A549 (cell line): ENCODE data around the gene TWF1. TPM values are rescaled to one million over a fixed set of nuclear protein-coding genes. Genes with fewer than 3 reads are reported as not detected.

Source experiments
- ATAC-seq, 2 experiments: fragments of 200-7000 bp in 1 of 2; fragments of >200 bp in 1 of 2; cut with Nextera tagmentation in 1 of 2; cut with Tn5 transposase in 1 of 2; 3 replicates each; pipeline versions ENCODE4 v1.8.0 to v1.9.1; 2018 to 2020; ENCODE audit warnings: mild to moderate bottlenecking in 1 of 2, moderate library complexity in 1 of 2
- CTCF ChIA-PET: fragments of 300-600 bp; sonication (Branson Sonifier 250); formaldehyde crosslinking; extraction: SDS; loops from one replicate; lab custom pipeline; 2021; ENCODE audit warnings: antibody characterized with exemption, inconsistent platforms; lab: Yijun Ruan, JAX
- POLR2A ChIA-PET: fragments of 350-600 bp; formaldehyde crosslinking; extraction: SDS; loops from one replicate; lab custom pipeline; 2021; ENCODE audit warnings: antibody characterized with exemption, inconsistent platforms; lab: Yijun Ruan, JAX
- DNase-seq, 2 experiments: peaks; one replicate each; pipeline versions ENCODE4 v3.0.0 to v3.0.0-alpha.2; 2011 to 2016; ENCODE audit warnings: low read depth in 1 of 2, low spot score in 1 of 2
- FAIRE-seq: peaks from 2 replicates; lab custom pipeline; 2011; peaks lifted over from hg19 to GRCh38; lab: Jason Lieb, UNC
- H3K27ac ChIP-seq, 2 experiments: fragments of >200 bp; sonication (Bioruptor Twin); formaldehyde crosslinking; 3 replicates each; pipeline ENCODE4 v1.5.1; 2016 to 2017
- H3K4me1 ChIP-seq: fragments of >200 bp; sonication (Bioruptor Twin); formaldehyde crosslinking; 3 replicates; pipeline ENCODE4 v1.6.1; 2016
- H3K4me2 ChIP-seq: fragments of >200 bp; sonication (Bioruptor Twin); formaldehyde crosslinking; 3 replicates; pipeline ENCODE4 v1.6.1; 2016
- H3K4me3 ChIP-seq: fragments of >200 bp; sonication (Bioruptor Twin); formaldehyde crosslinking; 3 replicates; pipeline ENCODE4 v1.5.1; 2016
- H3K9me3 ChIP-seq: fragments of >200 bp; sonication (Bioruptor Twin); formaldehyde crosslinking; 3 replicates; pipeline ENCODE4 v1.6.1; 2016
- EHF ChIP-seq: fragments of 250-450 bp; sonication (Bioruptor Pico); IDR thresholded peaks from 2 replicates; pipeline ENCODE4 v1.5.0; 2020; ENCODE audit warnings: mild to moderate bottlenecking
- FOSB ChIP-seq: fragments of 250-450 bp; sonication (Bioruptor Pico); IDR thresholded peaks from 2 replicates; pipeline ENCODE4 v1.5.0; 2020; ENCODE audit warnings: mild to moderate bottlenecking, moderate library complexity
- FOSL2 ChIP-seq, 2 experiments: fragments of 450-650 bp in 1 of 2; fragments of >200 bp in 1 of 2; sonication (Bioruptor Twin) in 1 of 2; formaldehyde crosslinking; IDR thresholded peaks; 2 replicates each; pipeline versions ENCODE4 v1.5.0 to v1.6.1; 2016 to 2020; ENCODE audit warnings: mild to moderate bottlenecking in 1 of 2, moderate library complexity in 1 of 2
- HDAC2 ChIP-seq: fragments of 200-600 bp; sonication (generic); IDR thresholded peaks from 2 replicates; pipeline ENCODE4 v1.6.1; 2016
- HES2 ChIP-seq: fragments of >200 bp; sonication (Bioruptor Twin); formaldehyde crosslinking; IDR thresholded peaks from 2 replicates; pipeline ENCODE4 v1.6.1; 2016
- HMGXB4 ChIP-seq: fragments of 250-450 bp; sonication (Bioruptor Pico); IDR thresholded peaks from 2 replicates; pipeline ENCODE4 v1.5.0; 2021; ENCODE audit warnings: mild to moderate bottlenecking, moderate library complexity, borderline replicate concordance
- HOXA7 ChIP-seq: fragments of 250-450 bp; sonication (Bioruptor Pico); IDR thresholded peaks from 2 replicates; pipeline ENCODE4 v1.5.0; 2020; ENCODE audit warnings: mild to moderate bottlenecking, moderate library complexity
- JUNB ChIP-seq: fragments of >200 bp; sonication (Bioruptor Twin); formaldehyde crosslinking; IDR thresholded peaks from 2 replicates; pipeline ENCODE4 v1.6.1; 2016
- KDM5A ChIP-seq: fragments of 200-600 bp; sonication (generic); IDR thresholded peaks from 2 replicates; pipeline ENCODE4 v1.6.1; 2016; ENCODE audit warnings: antibody characterized with exemption, mild to moderate bottlenecking
- MAZ ChIP-seq: fragments of 150-350 bp; IDR thresholded peaks from 2 replicates; pipeline ENCODE4 v1.6.1; 2014; ENCODE audit warnings: antibody characterized with exemption, low read depth, low read length, borderline replicate concordance
- NFE2L2 ChIP-seq: fragments of 150-350 bp; conservative IDR thresholded peaks from 2 replicates; pipeline ENCODE4 v1.6.1; 2014; ENCODE audit warnings: low read length
- PHF8 ChIP-seq: fragments of 200-600 bp; sonication (generic); IDR thresholded peaks from 2 replicates; pipeline ENCODE4 v1.6.1; 2016; ENCODE audit warnings: low read depth, mild to moderate bottlenecking, antibody characterized with exemption, moderate library complexity, borderline replicate concordance
- POLR2A ChIP-seq: IDR thresholded peaks from 2 replicates; pipeline ENCODE4 v1.6.1; 2012; ENCODE audit warnings: mild to moderate bottlenecking, low read length
- POLR2AphosphoS2 ChIP-seq: conservative IDR thresholded peaks from 2 replicates; pipeline ENCODE4 v1.6.1; 2012; ENCODE audit warnings: low read length, improper control_type of control experiment, inconsistent platforms
- RAD21 ChIP-seq, 2 experiments: fragments of >200 bp in 1 of 2; sonication (Bioruptor Twin) in 1 of 2; formaldehyde crosslinking in 1 of 2; IDR thresholded peaks in 1 of 2; conservative IDR thresholded peaks in 1 of 2; 2 replicates in 1 of 2; 3 replicates in 1 of 2; pipeline ENCODE4 v1.6.1; 2012 to 2018; ENCODE audit warnings: inconsistent platforms in 1 of 2
- RCOR1 ChIP-seq: fragments of 150-350 bp; IDR thresholded peaks from 2 replicates; pipeline ENCODE4 v1.6.1; 2014; ENCODE audit warnings: antibody characterized with exemption, low read length, low read depth
- RNF2 ChIP-seq: fragments of 200-600 bp; sonication (generic); IDR thresholded peaks from 2 replicates; pipeline ENCODE4 v1.6.1; 2016; ENCODE audit warnings: low read depth, mild to moderate bottlenecking, antibody characterized with exemption, moderate library complexity, borderline replicate concordance
- TFCP2L1 ChIP-seq: fragments of 250-450 bp; sonication (Bioruptor Pico); IDR thresholded peaks from 2 replicates; pipeline ENCODE4 v1.5.0; 2021; ENCODE audit warnings: mild to moderate bottlenecking
- ZFP36 ChIP-seq: fragments of 450-650 bp; IDR thresholded peaks from 2 replicates; pipeline ENCODE4 v1.6.1; 2014; ENCODE audit warnings: borderline replicate concordance; ENCODE audit not compliant: partially characterized antibody
- ZNF302 ChIP-seq: fragments of 250-450 bp; sonication (Bioruptor Pico); IDR thresholded peaks from 2 replicates; pipeline ENCODE4 v1.9.0; 2021; ENCODE audit warnings: inconsistent platforms, mild to moderate bottlenecking, moderate library complexity
- ZSCAN20 ChIP-seq: fragments of 250-450 bp; sonication (Bioruptor Pico); IDR thresholded peaks from 2 replicates; pipeline ENCODE4 v1.8.0; 2022; ENCODE audit warnings: mild to moderate bottlenecking, moderate library complexity
- WGBS: methylation state at CpG from one replicate; pipeline ENCODE4 v1.1.6; 2017; ENCODE audit errors: missing lambda C conversion rate; 5-methylcytosine and 5-hydroxymethylcytosine counted together
- polyA plus RNA-seq, 4 experiments: library from polyadenylated mRNA; depleted of rRNA in 3 of 4; stranded (reverse); fragments of >200 nt; fragmentation: RNase III in 1 of 4; extraction: RNeasy Plus Mini Kit Qiagen cat#74134 plus additional on column Dnase treatment in 1 of 4; gene quantifications; 2 replicates in 3 of 4; 3 replicates in 1 of 4; pipeline ENCODE4 v1.2.3, GENCODE V29; 2011 to 2017
- TF ChIP-seq, protein P1 (sequence below): fragments of >200 bp; sonication (Bioruptor Twin); formaldehyde crosslinking; IDR thresholded peaks from 3 replicates; pipeline ENCODE4 v1.6.1; 2016
- TF ChIP-seq, protein P2 (sequence below): fragments of 250-450 bp; sonication (Bioruptor Pico); IDR thresholded peaks from 2 replicates; pipeline ENCODE4 v1.5.0; 2020; ENCODE audit warnings: low read depth, mild to moderate bottlenecking, moderate library complexity
- TF ChIP-seq, protein P3 (sequence below): IDR thresholded peaks from 2 replicates; pipeline ENCODE4 v1.6.1; 2012
- TF ChIP-seq, protein P4 (sequence below): fragments of 150-350 bp; IDR thresholded peaks from 2 replicates; pipeline ENCODE4 v1.6.1; 2014; ENCODE audit warnings: low read depth, mild to moderate bottlenecking, low read length
- TF ChIP-seq, protein P5 (sequence below): IDR thresholded peaks from 2 replicates; pipeline ENCODE4 v1.6.1; 2012; ENCODE audit warnings: low read depth, borderline replicate concordance
- TF ChIP-seq, protein P6 (sequence below): fragments of >200 bp; sonication (Bioruptor Twin); formaldehyde crosslinking; IDR thresholded peaks from 3 replicates; pipeline ENCODE4 v1.5.1; 2016
- TF ChIP-seq, protein P7 (sequence below): IDR thresholded peaks from 2 replicates; pipeline ENCODE4 v1.6.1; 2012

Gene TWF1
- polyA plus RNA-seq, 2 of the 4 experiments (the other 2 are of a cell fraction) = 83.1 to 173 TPM

DNA sequence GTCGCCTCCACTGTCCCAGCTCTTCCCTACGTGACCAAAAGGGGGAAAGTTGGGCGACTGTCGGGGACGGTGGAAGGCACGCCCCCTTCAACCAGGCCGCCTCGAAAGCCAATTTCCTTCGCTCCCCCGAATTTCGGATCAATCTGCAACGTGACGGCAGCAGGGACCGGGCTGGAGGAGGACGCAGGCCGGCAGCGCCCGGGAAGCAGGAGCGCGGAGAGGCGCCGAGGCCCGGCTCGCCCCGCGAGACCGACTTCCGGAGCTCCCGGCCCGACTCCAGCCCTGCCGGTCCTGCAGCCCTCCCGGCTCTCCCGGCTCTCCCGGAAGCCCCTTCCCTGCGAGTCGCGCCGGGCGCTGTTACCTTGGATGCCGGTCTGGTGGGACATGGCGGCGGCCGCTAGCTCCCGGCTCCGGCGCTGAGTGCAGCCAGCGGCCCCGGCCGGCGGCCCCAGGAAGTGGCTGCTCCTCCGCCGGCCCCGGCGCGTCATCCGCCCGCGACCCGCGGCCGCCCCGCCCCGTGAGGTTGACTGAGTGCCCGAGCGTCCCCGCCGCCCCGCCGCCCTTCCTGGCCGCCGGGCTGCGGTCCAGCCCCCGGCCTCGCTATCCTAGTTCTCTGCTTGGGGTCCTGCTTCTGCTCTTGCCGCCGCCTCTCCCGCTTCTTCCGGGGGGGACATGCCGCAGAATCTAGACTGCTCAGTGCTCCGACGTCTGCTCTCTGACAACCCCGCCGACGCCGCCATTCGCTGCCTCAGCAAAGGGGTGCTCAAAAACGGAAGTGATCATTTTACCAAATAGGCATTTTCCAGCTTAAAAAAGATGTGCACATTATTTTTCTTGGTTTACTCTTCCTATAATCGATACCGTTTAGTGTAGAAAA is at the start of gene TWF1 (continued):
- TF ChIP-seq, protein P1, sequence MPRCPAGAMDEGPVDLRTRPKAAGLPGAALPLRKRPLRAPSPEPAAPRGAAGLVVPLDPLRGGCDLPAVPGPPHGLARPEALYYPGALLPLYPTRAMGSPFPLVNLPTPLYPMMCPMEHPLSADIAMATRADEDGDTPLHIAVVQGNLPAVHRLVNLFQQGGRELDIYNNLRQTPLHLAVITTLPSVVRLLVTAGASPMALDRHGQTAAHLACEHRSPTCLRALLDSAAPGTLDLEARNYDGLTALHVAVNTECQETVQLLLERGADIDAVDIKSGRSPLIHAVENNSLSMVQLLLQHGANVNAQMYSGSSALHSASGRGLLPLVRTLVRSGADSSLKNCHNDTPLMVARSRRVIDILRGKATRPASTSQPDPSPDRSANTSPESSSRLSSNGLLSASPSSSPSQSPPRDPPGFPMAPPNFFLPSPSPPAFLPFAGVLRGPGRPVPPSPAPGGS = peak; percentile 91
- TF ChIP-seq, protein P2, sequence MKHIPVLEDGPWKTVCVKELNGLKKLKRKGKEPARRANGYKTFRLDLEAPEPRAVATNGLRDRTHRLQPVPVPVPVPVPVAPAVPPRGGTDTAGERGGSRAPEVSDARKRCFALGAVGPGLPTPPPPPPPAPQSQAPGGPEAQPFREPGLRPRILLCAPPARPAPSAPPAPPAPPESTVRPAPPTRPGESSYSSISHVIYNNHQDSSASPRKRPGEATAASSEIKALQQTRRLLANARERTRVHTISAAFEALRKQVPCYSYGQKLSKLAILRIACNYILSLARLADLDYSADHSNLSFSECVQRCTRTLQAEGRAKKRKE (CRISPR knock-in tag) = no peak
- TF ChIP-seq ZFP36 (no peak), KDM5A (no peak), HOXA7 (no peak), TFCP2L1 (CRISPR knock-in tag) (no peak), PHF8 (peak; percentile 88), ZNF302 (CRISPR knock-in tag) (no peak), FOSL2 (IDR thresholded peaks at IDR 0.05) (no peak), FOSL2 (CRISPR knock-in tag; IDR thresholded peaks at IDR 0.05) (no peak), POLR2A (peak; percentile 78), HDAC2 (no peak), RAD21 (conservative IDR thresholded peaks at IDR 0.05 in 1 of 2, IDR thresholded peaks at IDR 0.05 in 1 of 2) (no peak), JUNB (no peak), HES2 (no peak), POLR2AphosphoS2 (no peak), NFE2L2 (no peak)
- TF ChIP-seq, protein P3, sequence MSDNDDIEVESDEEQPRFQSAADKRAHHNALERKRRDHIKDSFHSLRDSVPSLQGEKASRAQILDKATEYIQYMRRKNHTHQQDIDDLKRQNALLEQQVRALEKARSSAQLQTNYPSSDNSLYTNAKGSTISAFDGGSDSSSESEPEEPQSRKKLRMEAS = no peak; the same call in 1 of the 2 replicates
- TF ChIP-seq, protein P4, sequence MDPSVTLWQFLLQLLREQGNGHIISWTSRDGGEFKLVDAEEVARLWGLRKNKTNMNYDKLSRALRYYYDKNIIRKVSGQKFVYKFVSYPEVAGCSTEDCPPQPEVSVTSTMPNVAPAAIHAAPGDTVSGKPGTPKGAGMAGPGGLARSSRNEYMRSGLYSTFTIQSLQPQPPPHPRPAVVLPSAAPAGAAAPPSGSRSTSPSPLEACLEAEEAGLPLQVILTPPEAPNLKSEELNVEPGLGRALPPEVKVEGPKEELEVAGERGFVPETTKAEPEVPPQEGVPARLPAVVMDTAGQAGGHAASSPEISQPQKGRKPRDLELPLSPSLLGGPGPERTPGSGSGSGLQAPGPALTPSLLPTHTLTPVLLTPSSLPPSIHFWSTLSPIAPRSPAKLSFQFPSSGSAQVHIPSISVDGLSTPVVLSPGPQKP = no peak
- TF ChIP-seq, protein P5, sequence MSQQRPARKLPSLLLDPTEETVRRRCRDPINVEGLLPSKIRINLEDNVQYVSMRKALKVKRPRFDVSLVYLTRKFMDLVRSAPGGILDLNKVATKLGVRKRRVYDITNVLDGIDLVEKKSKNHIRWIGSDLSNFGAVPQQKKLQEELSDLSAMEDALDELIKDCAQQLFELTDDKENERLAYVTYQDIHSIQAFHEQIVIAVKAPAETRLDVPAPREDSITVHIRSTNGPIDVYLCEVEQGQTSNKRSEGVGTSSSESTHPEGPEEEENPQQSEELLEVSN = no peak
- TF ChIP-seq, protein P6, sequence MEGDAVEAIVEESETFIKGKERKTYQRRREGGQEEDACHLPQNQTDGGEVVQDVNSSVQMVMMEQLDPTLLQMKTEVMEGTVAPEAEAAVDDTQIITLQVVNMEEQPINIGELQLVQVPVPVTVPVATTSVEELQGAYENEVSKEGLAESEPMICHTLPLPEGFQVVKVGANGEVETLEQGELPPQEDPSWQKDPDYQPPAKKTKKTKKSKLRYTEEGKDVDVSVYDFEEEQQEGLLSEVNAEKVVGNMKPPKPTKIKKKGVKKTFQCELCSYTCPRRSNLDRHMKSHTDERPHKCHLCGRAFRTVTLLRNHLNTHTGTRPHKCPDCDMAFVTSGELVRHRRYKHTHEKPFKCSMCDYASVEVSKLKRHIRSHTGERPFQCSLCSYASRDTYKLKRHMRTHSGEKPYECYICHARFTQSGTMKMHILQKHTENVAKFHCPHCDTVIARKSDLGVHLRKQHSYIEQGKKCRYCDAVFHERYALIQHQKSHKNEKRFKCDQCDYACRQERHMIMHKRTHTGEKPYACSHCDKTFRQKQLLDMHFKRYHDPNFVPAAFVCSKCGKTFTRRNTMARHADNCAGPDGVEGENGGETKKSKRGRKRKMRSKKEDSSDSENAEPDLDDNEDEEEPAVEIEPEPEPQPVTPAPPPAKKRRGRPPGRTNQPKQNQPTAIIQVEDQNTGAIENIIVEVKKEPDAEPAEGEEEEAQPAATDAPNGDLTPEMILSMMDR = 0 out of 3 replicates have a peak, but pooled peaks have one; percentile 11

GRCh38 chr12:43852744-43853143 is 46.6 kb upstream of the TWF1 start:
- H3K4me1 ChIP-seq = peaks cover under 1% of the 10 kb centered on the region; the same call in 2 of the 3 replicates
- H3K9me3 ChIP-seq = no peaks in the 10 kb centered on the region
- FAIRE-seq (no peak), ATAC-seq (no peak), DNase-seq (no peak)
- 74% methylated on average over 1 of the region's 1 CpG for WGBS
- ChIA-PET POLR2A (no interaction called here), CTCF (interaction anchor here (0.5 kb wide), 1 partner anchor 1730 kb away, joined by 3 read pairs; no protein-coding TSS in a partner anchor)
- H3K4me3 ChIP-seq = no peak overlapping the region
- H3K27ac ChIP-seq = no peak overlapping the region
- no peak overlapping the region for H3K4me2 ChIP-seq
- no peak for TF ChIP-seq EHF (CRISPR knock-in tag)
- TF ChIP-seq MAZ = no peak
- no peak for TF ChIP-seq ZSCAN20 (CRISPR knock-in tag)
- no peak for TF ChIP-seq ZNF302 (CRISPR knock-in tag)
- no peak for TF ChIP-seq RCOR1
- no peak for TF ChIP-seq RNF2
- TF ChIP-seq HMGXB4 (CRISPR knock-in tag) = no peak
- TF ChIP-seq, protein P7, sequence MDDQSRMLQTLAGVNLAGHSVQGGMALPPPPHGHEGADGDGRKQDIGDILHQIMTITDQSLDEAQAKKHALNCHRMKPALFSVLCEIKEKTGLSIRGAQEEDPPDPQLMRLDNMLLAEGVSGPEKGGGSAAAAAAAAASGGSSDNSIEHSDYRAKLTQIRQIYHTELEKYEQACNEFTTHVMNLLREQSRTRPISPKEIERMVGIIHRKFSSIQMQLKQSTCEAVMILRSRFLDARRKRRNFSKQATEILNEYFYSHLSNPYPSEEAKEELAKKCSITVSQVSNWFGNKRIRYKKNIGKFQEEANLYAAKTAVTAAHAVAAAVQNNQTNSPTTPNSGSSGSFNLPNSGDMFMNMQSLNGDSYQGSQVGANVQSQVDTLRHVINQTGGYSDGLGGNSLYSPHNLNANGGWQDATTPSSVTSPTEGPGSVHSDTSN = no peak
- TF ChIP-seq KDM5A = no peak
- no peak for TF ChIP-seq FOSB
- TF ChIP-seq FOSL2 (IDR thresholded peaks at IDR 0.05) = no peak
- TF ChIP-seq FOSL2 (CRISPR knock-in tag; IDR thresholded peaks at IDR 0.05) = no peak
